GM18526 (cell line): ENCODE results near the gene CDK2.

Experiments used
- POLR2A ChIP-seq: IDR thresholded peaks from 3 replicates; pipeline ENCODE4 v1.6.1; 2011; ENCODE audit not compliant: insufficient read length; ENCODE audit errors: extremely low read depth

The CDK2 gene

GRCh38 chr12:55965941-55966407, 656 bp upstream of the CDK2 start, which contains the start of gene PMEL:
TSS of gene PMEL (minus strand) at chr12:55966042. CDS start at chr12:55966011, 31 bp downstream.
- TF ChIP-seq POLR2A, result no peak

DNA sequence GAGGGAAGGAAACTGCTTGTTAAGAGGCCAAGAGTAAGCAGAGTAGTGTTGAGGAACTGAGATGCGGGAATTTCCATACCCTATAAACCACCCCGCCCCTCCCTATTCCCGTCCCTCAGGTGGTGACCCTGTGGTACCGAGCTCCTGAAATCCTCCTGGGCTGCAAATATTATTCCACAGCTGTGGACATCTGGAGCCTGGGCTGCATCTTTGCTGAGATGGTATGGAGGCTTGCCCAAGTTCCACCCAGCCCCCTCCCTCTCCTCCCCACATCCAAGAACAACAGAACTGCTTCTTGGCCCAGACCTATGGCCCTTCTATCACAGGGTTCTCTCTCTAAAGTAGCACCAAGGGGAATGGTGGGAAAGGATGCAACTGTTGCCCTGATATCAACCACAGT, 2.7 kb downstream of the CDK2 start:
- TF ChIP-seq POLR2A, result no peak

DNA sequence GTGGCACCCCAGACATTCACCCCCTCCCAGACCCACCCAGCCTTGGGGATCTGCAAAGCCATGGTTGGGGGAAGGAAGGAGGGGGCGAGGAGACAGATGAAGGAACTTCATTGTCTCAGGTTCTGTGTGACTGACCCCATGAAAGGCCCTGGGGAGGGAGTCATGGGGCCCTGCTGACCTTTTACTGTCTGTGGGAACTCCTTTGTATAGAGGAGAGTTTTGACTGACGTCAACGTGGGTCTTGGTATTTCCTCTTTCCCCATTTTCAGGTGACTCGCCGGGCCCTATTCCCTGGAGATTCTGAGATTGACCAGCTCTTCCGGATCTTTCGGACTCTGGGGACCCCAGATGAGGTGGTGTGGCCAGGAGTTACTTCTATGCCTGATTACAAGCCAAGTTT, 4.1 kb downstream of the CDK2 start:
- TF ChIP-seq POLR2A, result no peak

- TF ChIP-seq POLR2A, result no peak
Observed at GRCh38 chr12:55972042-55972441, 5.4 kb downstream of the CDK2 start.

- no peak for TF ChIP-seq POLR2A
Observed at GRCh38 chr12:55972456-55972855, 5.8 kb downstream of the CDK2 start.

- peak; percentile 39 for TF ChIP-seq POLR2A
Observed at GRCh38 chr12:55972911-55973598, 6.4 kb downstream of the CDK2 start.

GRCh38 chr12:55973599-55974307, 7.1 kb downstream of the CDK2 start, which contains the start of gene RAB5B:
TSS of gene RAB5B (plus strand) at chr12:55974078. CDS start at chr12:55986961, 12,883 bp downstream.
- peak; percentile 82 for TF ChIP-seq POLR2A

GRCh38 chr12:55974308-55974730, 7.7 kb downstream of the CDK2 start:
- TF ChIP-seq POLR2A, result no peak

GRCh38 chr12:55978393-55978792, 11.8 kb downstream of the CDK2 start:
- no peak for TF ChIP-seq POLR2A

DNA sequence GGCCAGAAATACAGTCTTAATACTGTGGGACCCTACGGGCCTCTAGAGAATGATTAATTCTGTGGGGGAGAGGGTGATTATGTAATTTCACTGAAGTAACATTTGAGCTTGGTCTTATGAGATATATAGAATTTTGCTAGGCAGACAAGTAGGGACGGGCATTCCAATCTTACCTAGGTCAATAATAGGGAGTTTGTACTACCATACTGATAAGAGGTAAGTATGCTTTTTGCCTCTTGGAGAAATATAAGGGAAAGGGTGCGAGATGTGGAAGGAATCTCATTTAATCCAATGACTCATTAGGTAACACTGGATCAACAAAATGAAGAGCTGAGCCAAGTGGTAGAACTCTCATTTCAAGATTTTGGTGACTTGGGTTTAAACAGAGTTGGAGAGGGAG, 12.4 kb downstream of the CDK2 start:
- TF ChIP-seq POLR2A, result no peak

DNA sequence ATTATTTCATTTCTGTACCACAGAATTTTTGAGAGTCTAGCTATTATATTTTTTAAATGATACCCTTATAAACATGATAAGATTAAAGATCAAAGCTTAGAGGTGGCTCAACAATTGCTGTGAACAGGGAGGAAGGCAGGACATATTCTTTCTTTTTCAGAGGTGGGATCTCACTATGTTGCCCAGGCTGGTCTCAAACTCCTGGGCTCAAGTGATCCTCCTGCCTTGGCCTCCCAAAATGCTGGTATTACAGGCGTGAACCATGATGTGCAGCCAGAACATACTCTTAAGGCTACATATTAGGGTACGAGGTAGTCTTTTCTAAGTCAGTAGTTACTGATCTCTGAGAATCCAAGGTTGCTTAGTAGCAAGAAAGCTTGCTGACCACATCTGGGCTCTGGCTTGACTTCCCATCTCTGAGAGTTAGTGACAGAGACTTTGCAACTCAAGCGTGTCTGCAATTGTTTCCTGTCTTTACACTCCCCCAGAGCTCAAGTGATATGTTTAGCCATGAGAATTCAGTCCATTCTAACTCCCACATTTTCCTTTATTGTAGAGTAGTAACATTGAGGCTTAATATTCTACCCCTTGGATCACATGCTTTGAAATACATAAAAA, 15.8 kb downstream of the CDK2 start:
- TF ChIP-seq POLR2A, result no peak

DNA sequence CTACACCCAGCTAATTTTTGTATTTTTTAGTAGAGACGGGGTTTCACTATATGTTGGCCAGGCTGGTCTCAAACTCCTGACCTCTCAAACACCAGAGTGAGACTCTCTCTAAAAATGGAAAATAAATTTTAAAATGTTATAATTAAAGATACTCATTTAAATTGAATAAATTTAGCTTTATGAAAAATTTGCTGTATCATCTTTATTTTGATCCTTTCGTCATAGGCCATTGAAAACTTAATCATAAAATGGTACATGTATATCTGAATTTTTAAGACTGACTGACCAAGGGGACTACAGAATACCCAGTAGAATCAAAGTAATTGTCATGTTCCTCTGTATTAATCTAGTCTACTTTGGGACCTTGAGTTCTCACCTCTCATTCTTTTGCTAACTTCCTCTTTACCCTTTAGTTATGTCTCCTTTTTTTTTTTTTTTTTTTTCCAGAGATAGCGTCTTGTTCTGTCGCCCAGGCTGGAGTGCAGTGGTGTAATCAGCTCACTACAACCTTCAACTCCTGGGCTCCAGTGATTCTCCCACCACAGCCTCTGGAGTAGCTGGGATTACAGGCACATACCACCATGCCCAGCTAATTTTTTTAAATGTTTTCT, 16.7 kb downstream of the CDK2 start:
- no peak for TF ChIP-seq POLR2A

- TF ChIP-seq POLR2A, result no peak
Observed at GRCh38 chr12:55984861-55985260, 18.2 kb downstream of the CDK2 start.

GRCh38 chr12:55985341-55985740, 18.7 kb downstream of the CDK2 start:
- no peak for TF ChIP-seq POLR2A

GRCh38 chr12:55991110-55991509, 24.5 kb downstream of the CDK2 start:
- no peak for TF ChIP-seq POLR2A
